ENCODE measurements around the gene SYNM.

The SYNM gene

GRCh38 chr15:99145005-99145404, 40.1 kb downstream of the SYNM start:
- no peak for DNase-seq

GRCh38 chr15:99145778-99146177, 40.9 kb downstream of the SYNM start:
- DNase-seq = no peak

- no peak for DNase-seq
These were observed 41.8 kb downstream of the SYNM start for GRCh38 chr15:99146661-99147060.

GRCh38 chr15:99148851-99149276, 44.0 kb downstream of the SYNM start:
- no peak for DNase-seq

GRCh38 chr15:99149366-99149765, 44.5 kb downstream of the SYNM start:
- no peak for DNase-seq

- DNase-seq = no peak
These were observed 46.3 kb downstream of the SYNM start for GRCh38 chr15:99151156-99151555.

- DNase-seq = no peak
These were observed 48.2 kb downstream of the SYNM start for GRCh38 chr15:99153026-99153535.

- no peak for DNase-seq
These were observed 49.4 kb downstream of the SYNM start for GRCh38 chr15:99154271-99154670.

- no peak for DNase-seq
These were observed 51.1 kb downstream of the SYNM start for GRCh38 chr15:99155961-99156443.

GRCh38 chr15:99157456-99157855, 52.6 kb downstream of the SYNM start:
- DNase-seq = no peak

GRCh38 chr15:99158626-99159412, 53.9 kb downstream of the SYNM start:
- no peak for DNase-seq

GRCh38 chr15:99163271-99164062, 58.6 kb downstream of the SYNM start:
- DNase-seq = no peak

GRCh38 chr15:99164119-99164518, 59.2 kb downstream of the SYNM start:
- no peak for DNase-seq

- DNase-seq = no peak
These were observed 60.3 kb downstream of the SYNM start for GRCh38 chr15:99165020-99165790.

GRCh38 chr15:99165956-99166689, 61.2 kb downstream of the SYNM start:
- no peak for DNase-seq

- no peak for DNase-seq
These were observed 62.3 kb downstream of the SYNM start for GRCh38 chr15:99167201-99167600.

- no peak for DNase-seq
These were observed 62.8 kb downstream of the SYNM start for GRCh38 chr15:99167640-99168039.

GRCh38 chr15:99168601-99169580, 64.0 kb downstream of the SYNM start:
- no peak for DNase-seq

- no peak for DNase-seq
These were observed 65.0 kb downstream of the SYNM start for GRCh38 chr15:99169769-99170311.

- DNase-seq = no peak
These were observed 65.7 kb downstream of the SYNM start for GRCh38 chr15:99170476-99171065.
